CD4-positive, alpha-beta T cell (primary cell): ENCODE data around the gene MPZ. TPM values are rescaled to one million over a fixed set of nuclear protein-coding genes. Genes with fewer than 3 reads are reported as not detected.

Experiments used
- ATAC-seq: fragments of 200-7000 bp; cut with Tn5 transposase; one replicate; pipeline ENCODE4 v1.10.0; 2022; ENCODE audit warnings: mild to moderate bottlenecking; ENCODE audit not compliant: poor library complexity
- CTCF ChIA-PET: fragments of 350-600 bp; sonication (Branson Sonifier 250); formaldehyde crosslinking; loops from one replicate; lab custom pipeline; 2021; ENCODE audit warnings: antibody characterized with exemption, inconsistent platforms; lab: Charles Lee
- POLR2A ChIA-PET: fragments of 350-600 bp; sonication (Branson Sonifier 250); formaldehyde crosslinking; loops from one replicate; lab custom pipeline; 2021; ENCODE audit warnings: antibody characterized with exemption, inconsistent platforms; lab: Charles Lee
- DNase-seq, 14 experiments: peaks; one replicate each; pipeline ENCODE4 v3.0.0-alpha.2; 2013 to 2020; ENCODE audit warnings: mixed read lengths in 2 of 14
- H3K27ac ChIP-seq, 2 donors: one replicate each; pipeline versions ENCODE4 v1.5.1 to v1.7.0; 2013; ENCODE audit warnings: low read length in 2 of 2, low read depth in 1 of 2, mild to moderate bottlenecking in 1 of 2
- H3K27me3 ChIP-seq, 2 experiments: 1 replicate in 1 of 2; 2 replicates in 1 of 2; pipeline versions ENCODE4 v1.6.1 to v1.7.0; 2013; ENCODE audit warnings: low read length in 2 of 2, control low read depth in 1 of 2, mild to moderate bottlenecking in 1 of 2, moderate library complexity in 1 of 2; ENCODE audit not compliant: insufficient read depth in 2 of 2, control insufficient read depth in 1 of 2
- H3K36me3 ChIP-seq: one replicate; pipeline ENCODE4 v1.6.1; 2013; ENCODE audit warnings: low read length, control low read depth; ENCODE audit not compliant: insufficient read depth
- H3K4me1 ChIP-seq: one replicate; pipeline ENCODE4 v1.6.1; 2013; ENCODE audit warnings: low read length, control low read depth; ENCODE audit not compliant: insufficient read depth
- H3K4me3 ChIP-seq: one replicate; pipeline ENCODE4 v1.5.1; 2013; ENCODE audit warnings: mild to moderate bottlenecking, low read length, moderate library complexity
- H3K9me3 ChIP-seq, 2 experiments: 1 replicate in 1 of 2; 2 replicates in 1 of 2; pipeline versions ENCODE4 v1.6.1 to v1.7.0; 2013; ENCODE audit warnings: low read length in 2 of 2, mild to moderate bottlenecking in 2 of 2, control low read depth in 1 of 2, moderate library complexity in 1 of 2; ENCODE audit not compliant: control insufficient read depth in 1 of 2, insufficient read depth in 1 of 2
- H3K27ac Mint-ChIP-seq: one replicate; pipeline ENCODE4 v1.8.0; 2020; ENCODE audit warnings: mixed read lengths
- H3K27me3 Mint-ChIP-seq: one replicate; pipeline ENCODE4 v1.8.0; 2021; ENCODE audit warnings: mixed read lengths
- H3K36me3 Mint-ChIP-seq: one replicate; pipeline ENCODE4 v1.8.0; 2021; ENCODE audit warnings: low read depth, mixed read lengths
- H3K4me1 Mint-ChIP-seq: one replicate; pipeline ENCODE4 v1.8.0; 2021; ENCODE audit warnings: low read depth, mixed read lengths
- H3K4me3 Mint-ChIP-seq: one replicate; pipeline ENCODE4 v1.8.0; 2020; ENCODE audit warnings: mild to moderate bottlenecking, mixed read lengths
- H3K9me3 Mint-ChIP-seq: one replicate; pipeline ENCODE4 v1.8.0; 2020; ENCODE audit warnings: mixed read lengths
- intact Hi-C, 2 experiments: fragments of 100-400 bp; cut with DNase I in 1 of 2; cut with micrococcal nuclease in 1 of 2; formaldehyde crosslinking; loops; one replicate each; pipeline versions ENCODE4 v1.15.1 to v1.9.0; 2023 to 2025; cut with DNase I, micrococcal nuclease
- total RNA-seq, 174 experiments: library from RNA in 2 of 174; stranded (reverse) in 2 of 174; gene quantifications; one replicate each; pipeline ENCODE4 v1.2.3 and lab custom pipeline; 2021 to 2026
- TF ChIP-seq, protein P1 (sequence below): fragments of 200-600 bp; IDR thresholded peaks from one replicate; pipeline ENCODE4 v1.8.0; 2022; ENCODE audit warnings: antibody characterized with exemption, mild to moderate bottlenecking

Gene MPZ
- total RNA-seq, 2 experiments from 2014 or later: 3.1 to 3.2 TPM

DNA sequence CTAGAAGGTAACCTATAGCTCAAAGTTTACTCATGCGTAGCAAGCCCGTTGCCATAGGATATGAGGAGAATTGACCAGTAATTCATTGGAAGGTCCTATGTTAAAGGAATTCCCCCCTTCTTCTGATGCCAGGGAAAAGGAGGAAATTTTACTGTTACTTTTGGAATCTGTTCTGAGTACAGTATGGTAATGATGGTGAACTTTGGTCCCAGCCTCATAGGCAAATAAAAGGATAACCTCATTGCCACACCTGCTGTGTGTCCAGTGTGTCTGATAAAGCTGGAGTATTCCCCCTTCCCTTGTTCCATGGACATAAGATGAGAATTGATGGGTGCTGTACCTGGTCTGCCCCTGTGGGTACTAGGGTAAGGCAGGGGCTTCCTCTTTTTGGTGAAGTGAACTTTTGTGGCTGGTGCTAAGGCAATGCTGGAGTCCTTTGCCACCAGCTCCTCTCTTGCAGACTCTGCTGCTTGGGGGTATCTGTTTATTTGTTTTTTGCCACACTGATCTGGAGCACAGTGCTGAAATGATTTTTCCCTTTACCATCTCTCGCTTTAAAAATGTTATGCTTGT is 22.2 kb downstream of the MPZ start:
- POLR2A ChIA-PET: interaction anchor here (0.7 to 1.0 kb wide), 3 partner anchors 70 to 93 kb away, joined by 3 to 4 read pairs (median 3); partner anchors contain the start of gene NDUFS2
- Mint-ChIP-seq H3K27ac (no peak overlapping the region), H3K36me3 (peaks cover 10% of the 10 kb centered on the region), H3K9me3 (no peaks in the 10 kb centered on the region), H3K27me3 (no peaks in the 10 kb centered on the region), H3K4me1 (peaks cover 5% of the 10 kb centered on the region), H3K4me3 (no peak overlapping the region)
- intact Hi-C loops: no loop called here
- DNase-seq: no peak
- CTCF ChIA-PET: interaction anchor here (0.6 kb wide), 1 partner anchor 82 kb away, joined by 3 read pairs; no protein-coding TSS in a partner anchor
- Histone ChIP-seq H3K36me3 (no peaks in the 10 kb centered on the region), H3K4me1 (no peaks in the 10 kb centered on the region), H3K27ac (no peak overlapping the region), H3K9me3 (no peaks in the 10 kb centered on the region), H3K27me3 (no peaks in the 10 kb centered on the region), H3K4me3 (no peak overlapping the region)
- no peak for ATAC-seq
- TF ChIP-seq, protein P1, sequence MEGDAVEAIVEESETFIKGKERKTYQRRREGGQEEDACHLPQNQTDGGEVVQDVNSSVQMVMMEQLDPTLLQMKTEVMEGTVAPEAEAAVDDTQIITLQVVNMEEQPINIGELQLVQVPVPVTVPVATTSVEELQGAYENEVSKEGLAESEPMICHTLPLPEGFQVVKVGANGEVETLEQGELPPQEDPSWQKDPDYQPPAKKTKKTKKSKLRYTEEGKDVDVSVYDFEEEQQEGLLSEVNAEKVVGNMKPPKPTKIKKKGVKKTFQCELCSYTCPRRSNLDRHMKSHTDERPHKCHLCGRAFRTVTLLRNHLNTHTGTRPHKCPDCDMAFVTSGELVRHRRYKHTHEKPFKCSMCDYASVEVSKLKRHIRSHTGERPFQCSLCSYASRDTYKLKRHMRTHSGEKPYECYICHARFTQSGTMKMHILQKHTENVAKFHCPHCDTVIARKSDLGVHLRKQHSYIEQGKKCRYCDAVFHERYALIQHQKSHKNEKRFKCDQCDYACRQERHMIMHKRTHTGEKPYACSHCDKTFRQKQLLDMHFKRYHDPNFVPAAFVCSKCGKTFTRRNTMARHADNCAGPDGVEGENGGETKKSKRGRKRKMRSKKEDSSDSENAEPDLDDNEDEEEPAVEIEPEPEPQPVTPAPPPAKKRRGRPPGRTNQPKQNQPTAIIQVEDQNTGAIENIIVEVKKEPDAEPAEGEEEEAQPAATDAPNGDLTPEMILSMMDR: no peak

GRCh38 chr1:161285521-161285920 is 24.2 kb downstream of the MPZ start:
- CTCF ChIA-PET: no interaction called here

DNA sequence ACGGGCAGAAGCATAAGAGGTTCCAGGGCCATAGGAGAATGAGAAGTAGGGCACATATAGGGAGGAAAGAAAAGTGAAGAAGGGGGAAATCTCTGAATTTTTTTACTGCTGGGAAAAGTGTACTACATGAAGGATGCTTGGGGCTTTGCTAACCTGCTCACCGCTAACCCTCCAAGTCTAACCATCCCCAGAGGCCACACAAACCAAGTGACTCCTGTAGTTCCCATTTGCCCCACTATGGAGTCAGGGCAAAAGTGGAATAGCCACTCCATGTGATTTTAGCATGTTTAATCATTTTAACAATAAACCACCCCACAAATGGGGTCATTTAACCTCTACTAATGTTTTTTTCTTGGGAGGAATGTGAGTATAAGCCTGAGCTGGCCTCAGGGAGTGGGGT is 24.7 kb downstream of the MPZ start:
- TF ChIP-seq, protein P1: no peak
- no peaks in the 10 kb centered on the region for H3K4me1 Mint-ChIP-seq
- H3K36me3 Mint-ChIP-seq: peaks cover 6% of the 10 kb centered on the region
- Histone ChIP-seq H3K36me3 (no peaks in the 10 kb centered on the region), H3K9me3 (no peaks in the 10 kb centered on the region), H3K4me1 (no peaks in the 10 kb centered on the region), H3K27me3 (no peaks in the 10 kb centered on the region), H3K4me3 (no peak overlapping the region), H3K27ac (no peak overlapping the region)
- no peaks in the 10 kb centered on the region for H3K27me3 Mint-ChIP-seq
- intact Hi-C loops: no loop called here
- ChIA-PET CTCF (no interaction called here), POLR2A (no interaction called here)
- no peak overlapping the region for H3K27ac Mint-ChIP-seq
- no peak for DNase-seq
- ATAC-seq: no peak
- no peak overlapping the region for H3K4me3 Mint-ChIP-seq
- H3K9me3 Mint-ChIP-seq: no peaks in the 10 kb centered on the region

More at GRCh38 chr1:161285521-161285920, 24.2 kb downstream of the MPZ start:
- H3K4me3 ChIP-seq: no peak overlapping the region
- no peaks in the 10 kb centered on the region for H3K27me3 ChIP-seq
- intact Hi-C loops: no loop called here
- no peak for ATAC-seq
- no peaks in the 10 kb centered on the region for H3K4me1 ChIP-seq
- H3K4me3 Mint-ChIP-seq: no peak overlapping the region
- peaks cover 6% of the 10 kb centered on the region for H3K36me3 Mint-ChIP-seq
- H3K4me1 Mint-ChIP-seq: no peaks in the 10 kb centered on the region
- TF ChIP-seq, protein P1: no peak
- H3K9me3 Mint-ChIP-seq: no peaks in the 10 kb centered on the region
- no peak overlapping the region for H3K27ac Mint-ChIP-seq
- no peaks in the 10 kb centered on the region for H3K9me3 ChIP-seq
- no peaks in the 10 kb centered on the region for H3K27me3 Mint-ChIP-seq
- POLR2A ChIA-PET: no interaction called here
- no peaks in the 10 kb centered on the region for H3K36me3 ChIP-seq
- no peak for DNase-seq
- no peak overlapping the region for H3K27ac ChIP-seq
